ENCODE data around the gene ZNF621.
"Not testable (repeated sequence)": the region's sequence is repeated elsewhere in the genome, so short reads cannot be mapped to it uniquely, and the experiment has no call there.

The ZNF621 gene

GRCh38 chr3:40532252-40532651, 7.5 kb downstream of the ZNF621 start:
- no peak for DNase-seq (ENCODE audit: extremely low read depth in 1 of 2, low read depth in 1 of 2)

GRCh38 chr3:40534283-40534682, 9.5 kb downstream of the ZNF621 start:
- no peak for DNase-seq (ENCODE audit: extremely low read depth in 1 of 2, low read depth in 1 of 2)

- no peak for DNase-seq (ENCODE audit: extremely low read depth in 1 of 2, low read depth in 1 of 2)
Measured at GRCh38 chr3:40546816-40547215, 22.1 kb downstream of the ZNF621 start.

GRCh38 chr3:40550167-40550566, 25.4 kb downstream of the ZNF621 start:
- no peak for DNase-seq (ENCODE audit: extremely low read depth in 1 of 2, low read depth in 1 of 2)

- no peak for DNase-seq (ENCODE audit: extremely low read depth in 1 of 2, low read depth in 1 of 2)
Measured at GRCh38 chr3:40557575-40558161, 32.9 kb downstream of the ZNF621 start.

- not testable (repeated sequence) for DNase-seq (ENCODE audit: extremely low read depth in 1 of 2, low read depth in 1 of 2)
Measured at GRCh38 chr3:40562482-40562881, 37.7 kb downstream of the ZNF621 start.

- not testable (repeated sequence) for DNase-seq (ENCODE audit: extremely low read depth in 1 of 2, low read depth in 1 of 2)
Measured at GRCh38 chr3:40565629-40566028, 40.9 kb downstream of the ZNF621 start.

GRCh38 chr3:40566694-40567093, 41.9 kb downstream of the ZNF621 start:
- DNase-seq (ENCODE audit: extremely low read depth in 1 of 2, low read depth in 1 of 2): no peak

GRCh38 chr3:40572588-40572987, 47.8 kb downstream of the ZNF621 start:
- DNase-seq (ENCODE audit: extremely low read depth in 1 of 2, low read depth in 1 of 2): no peak

- DNase-seq (ENCODE audit: extremely low read depth in 1 of 2, low read depth in 1 of 2): no peak
Measured at GRCh38 chr3:40574050-40574449, 49.3 kb downstream of the ZNF621 start.

GRCh38 chr3:40574661-40575060, 49.9 kb downstream of the ZNF621 start:
- no peak for DNase-seq (ENCODE audit: extremely low read depth in 1 of 2, low read depth in 1 of 2)

GRCh38 chr3:40576396-40576795, 51.6 kb downstream of the ZNF621 start:
- no peak for DNase-seq (ENCODE audit: extremely low read depth in 1 of 2, low read depth in 1 of 2)

- DNase-seq (ENCODE audit: extremely low read depth in 1 of 2, low read depth in 1 of 2): peak in 1 of 2 donors; percentile 32
Measured at GRCh38 chr3:40580494-40581091, 55.8 kb downstream of the ZNF621 start.

GRCh38 chr3:40581166-40581565, 56.4 kb downstream of the ZNF621 start:
- no peak for DNase-seq (ENCODE audit: extremely low read depth in 1 of 2, low read depth in 1 of 2)

- no peak for DNase-seq (ENCODE audit: extremely low read depth in 1 of 2, low read depth in 1 of 2)
Measured at GRCh38 chr3:40582401-40583027, 57.8 kb downstream of the ZNF621 start.

GRCh38 chr3:40583691-40584090, 58.9 kb downstream of the ZNF621 start:
- no peak for DNase-seq (ENCODE audit: extremely low read depth in 1 of 2, low read depth in 1 of 2)

- DNase-seq (ENCODE audit: extremely low read depth in 1 of 2, low read depth in 1 of 2): peak; percentile 39 to 47
Measured at GRCh38 chr3:40584625-40585189, 59.9 kb downstream of the ZNF621 start.

GRCh38 chr3:40585381-40586016, 60.7 kb downstream of the ZNF621 start:
- DNase-seq (ENCODE audit: extremely low read depth in 1 of 2, low read depth in 1 of 2): no peak

GRCh38 chr3:40586901-40587300, 62.1 kb downstream of the ZNF621 start:
- no peak for DNase-seq (ENCODE audit: extremely low read depth in 1 of 2, low read depth in 1 of 2)

GRCh38 chr3:40588406-40588805, 63.6 kb downstream of the ZNF621 start:
- no peak for DNase-seq (ENCODE audit: extremely low read depth in 1 of 2, low read depth in 1 of 2)
